Ishikawa (cell line): Measurements from ENCODE around the gene VAV1.

Experiments used
- CEBPB ChIP-seq: IDR thresholded peaks from 2 replicates; pipeline ENCODE4 v1.6.1; 2012
- CREB1 ChIP-seq: IDR thresholded peaks from 2 replicates; pipeline ENCODE4 v1.6.1; 2012; ENCODE audit warnings: low read depth
- EP300 ChIP-seq: IDR thresholded peaks from 2 replicates; pipeline ENCODE4 v1.6.1; 2012; ENCODE audit warnings: borderline replicate concordance
- FOXM1 ChIP-seq: IDR thresholded peaks from 2 replicates; pipeline ENCODE4 v1.6.1; 2012; ENCODE audit warnings: low read depth, borderline replicate concordance
- TF ChIP-seq, protein P1 (sequence below): IDR thresholded peaks from 2 replicates; pipeline ENCODE4 v1.6.1; 2012

DNA sequence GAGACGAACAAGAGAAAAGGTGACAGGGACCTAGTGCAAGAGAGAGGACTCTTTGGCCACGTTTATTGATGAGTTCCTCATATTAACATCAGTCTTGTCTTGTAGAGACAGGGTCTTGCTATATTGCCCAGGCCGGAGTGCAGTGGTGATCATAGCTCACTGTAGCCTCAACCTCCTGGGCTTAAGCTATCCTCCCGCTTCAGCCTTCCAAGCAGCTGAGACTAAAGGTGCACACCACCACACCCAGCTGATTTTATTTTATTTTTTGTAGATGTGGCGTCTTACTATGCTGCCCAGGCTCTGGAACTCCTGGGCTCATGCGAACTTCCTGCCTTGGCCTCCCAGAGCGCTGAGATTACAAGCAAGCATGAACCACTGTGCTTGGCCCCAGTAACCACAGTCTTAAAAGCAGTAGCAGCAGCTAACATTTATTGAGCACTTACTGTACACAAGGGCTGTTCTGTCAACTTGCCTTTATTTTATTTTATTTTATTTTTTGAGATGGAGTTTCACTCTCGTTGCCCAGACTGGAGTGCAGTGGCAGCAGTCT, 4.2 kb upstream of the VAV1 start:
- TF ChIP-seq EP300, result no peak
- TF ChIP-seq, protein P1, sequence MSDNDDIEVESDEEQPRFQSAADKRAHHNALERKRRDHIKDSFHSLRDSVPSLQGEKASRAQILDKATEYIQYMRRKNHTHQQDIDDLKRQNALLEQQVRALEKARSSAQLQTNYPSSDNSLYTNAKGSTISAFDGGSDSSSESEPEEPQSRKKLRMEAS, result no peak
- TF ChIP-seq CREB1, result no peak
- no peak for TF ChIP-seq CEBPB
- no peak for TF ChIP-seq FOXM1
